Fibroblast of skin of right biceps (primary cell): Measurements from ENCODE around the gene SLC22A4.

ENCODE experiments used
- DNase-seq: peaks from one replicate; pipeline ENCODE4 v3.0.0-alpha.2; 2013

The SLC22A4 gene

DNA sequence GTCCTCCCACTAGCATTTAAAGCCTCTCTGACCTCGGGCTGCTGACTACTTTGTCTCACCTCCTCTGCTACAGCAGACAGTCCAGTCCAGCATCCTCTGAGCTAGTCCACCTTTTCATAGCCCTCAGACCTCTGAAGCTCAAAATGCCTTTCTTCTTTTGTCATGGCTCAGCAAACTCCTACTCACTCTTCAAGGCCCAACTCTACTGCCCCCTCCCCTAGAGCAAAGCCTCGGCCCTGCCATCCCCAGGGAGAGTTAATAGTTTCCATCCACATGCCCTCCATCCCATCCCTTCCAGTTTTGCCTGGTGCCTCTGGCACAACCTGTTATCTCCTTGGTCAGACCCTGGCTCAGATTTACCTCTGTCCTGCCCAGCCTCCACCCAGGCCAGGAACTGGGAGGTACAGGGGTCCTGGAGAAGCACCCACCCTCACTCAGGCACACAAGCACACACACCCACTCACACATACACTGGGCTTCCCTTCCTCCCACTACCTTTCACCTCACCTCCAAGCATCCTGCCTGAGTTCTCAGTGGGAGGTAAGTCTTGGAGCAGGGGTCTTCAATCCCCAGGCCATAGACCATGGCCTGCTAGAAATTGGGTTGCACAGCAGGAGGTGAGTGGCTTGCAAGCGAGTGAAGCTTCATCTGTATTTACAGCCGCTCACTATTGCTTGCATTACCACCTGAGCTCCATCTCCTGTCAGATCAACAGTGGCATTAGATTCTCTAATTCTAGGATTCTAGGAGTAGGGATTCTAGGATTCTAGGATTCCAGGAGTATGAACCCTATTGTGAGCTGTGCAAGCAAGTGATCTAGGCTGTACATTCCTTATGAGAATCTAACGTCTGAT, 18.6 kb upstream of the SLC22A4 start:
- no peak for DNase-seq

DNA sequence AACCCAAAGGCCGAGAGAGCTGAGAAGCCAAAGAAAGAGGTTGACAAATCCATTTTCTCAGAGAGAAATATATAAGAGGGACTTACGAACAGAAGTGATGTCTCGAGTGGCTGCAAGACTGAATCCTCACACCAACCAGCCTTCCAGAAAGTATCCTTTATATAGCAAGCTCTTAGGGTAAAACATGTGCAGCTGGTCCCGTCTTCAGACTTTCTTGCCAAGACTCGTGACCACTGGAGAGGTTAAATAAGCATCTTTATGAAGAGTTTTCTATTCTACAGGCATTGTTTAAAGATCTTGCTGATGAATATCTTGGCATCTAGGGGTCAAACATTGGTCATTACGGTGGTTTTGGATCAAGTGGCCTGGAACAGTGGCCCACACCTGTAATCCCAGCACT, 16.9 kb upstream of the SLC22A4 start:
- no peak for DNase-seq

DNA sequence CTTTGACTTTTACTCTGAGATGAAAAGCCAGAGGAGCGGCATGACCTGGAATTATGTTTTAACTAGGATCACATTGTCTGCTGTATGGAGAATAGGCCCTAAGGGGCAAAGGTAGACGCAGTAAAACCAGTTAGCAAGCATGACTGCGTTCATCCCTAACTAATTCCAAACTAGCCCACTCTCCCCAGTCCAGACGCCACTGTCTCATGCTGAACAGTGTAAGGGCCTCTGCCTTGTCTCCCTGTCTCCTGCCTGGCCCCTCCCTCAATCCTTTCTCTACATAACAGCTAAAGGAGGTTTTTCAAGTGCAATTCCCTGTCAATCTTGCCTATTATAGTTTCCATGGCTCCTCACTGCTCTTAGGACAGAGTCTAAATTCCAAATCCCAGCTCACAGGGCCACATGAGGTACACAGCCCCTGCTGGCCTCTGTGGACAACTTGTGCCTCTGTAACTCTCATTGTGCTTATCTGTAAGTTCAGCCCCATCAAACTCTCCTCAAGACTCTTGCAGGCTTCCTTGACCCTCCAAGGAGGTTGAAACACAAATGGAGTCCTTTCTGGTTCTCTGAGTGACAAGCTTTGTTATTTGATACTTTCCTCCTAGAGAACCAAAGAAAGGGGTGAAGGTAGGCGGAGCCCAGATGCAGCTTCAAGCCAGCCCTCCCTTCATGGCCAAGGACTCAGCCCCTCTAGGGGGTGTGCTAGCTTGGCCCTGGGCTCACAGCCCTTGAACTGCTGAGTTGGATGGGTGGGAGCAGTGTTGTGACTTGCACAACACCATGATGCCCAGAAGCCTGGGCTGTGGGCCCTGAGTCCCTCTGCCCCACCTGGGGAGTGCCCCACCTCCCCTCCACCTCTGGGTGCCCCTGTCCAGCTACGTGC, 16.0 kb upstream of the SLC22A4 start:
- no peak for DNase-seq

DNA sequence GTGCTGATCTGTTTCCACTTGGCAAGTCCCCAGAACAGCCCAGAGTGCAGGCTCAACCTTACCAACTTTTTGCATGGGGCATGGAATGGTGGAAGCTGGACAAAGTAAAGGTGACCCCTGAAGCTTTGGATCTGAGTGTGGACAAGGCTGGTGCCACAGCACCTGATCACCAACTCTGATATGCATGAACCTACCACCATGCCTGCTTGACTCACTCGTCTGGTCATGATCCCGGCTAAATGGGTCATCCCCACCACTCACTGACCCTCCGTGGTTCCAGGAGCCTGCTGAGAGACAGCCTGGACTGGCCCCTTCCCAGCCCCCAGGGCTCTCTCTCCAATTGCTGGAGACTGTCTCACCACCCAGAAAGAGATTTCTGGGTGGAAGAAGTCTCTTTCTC, 14.4 kb upstream of the SLC22A4 start:
- no peak for DNase-seq

DNA sequence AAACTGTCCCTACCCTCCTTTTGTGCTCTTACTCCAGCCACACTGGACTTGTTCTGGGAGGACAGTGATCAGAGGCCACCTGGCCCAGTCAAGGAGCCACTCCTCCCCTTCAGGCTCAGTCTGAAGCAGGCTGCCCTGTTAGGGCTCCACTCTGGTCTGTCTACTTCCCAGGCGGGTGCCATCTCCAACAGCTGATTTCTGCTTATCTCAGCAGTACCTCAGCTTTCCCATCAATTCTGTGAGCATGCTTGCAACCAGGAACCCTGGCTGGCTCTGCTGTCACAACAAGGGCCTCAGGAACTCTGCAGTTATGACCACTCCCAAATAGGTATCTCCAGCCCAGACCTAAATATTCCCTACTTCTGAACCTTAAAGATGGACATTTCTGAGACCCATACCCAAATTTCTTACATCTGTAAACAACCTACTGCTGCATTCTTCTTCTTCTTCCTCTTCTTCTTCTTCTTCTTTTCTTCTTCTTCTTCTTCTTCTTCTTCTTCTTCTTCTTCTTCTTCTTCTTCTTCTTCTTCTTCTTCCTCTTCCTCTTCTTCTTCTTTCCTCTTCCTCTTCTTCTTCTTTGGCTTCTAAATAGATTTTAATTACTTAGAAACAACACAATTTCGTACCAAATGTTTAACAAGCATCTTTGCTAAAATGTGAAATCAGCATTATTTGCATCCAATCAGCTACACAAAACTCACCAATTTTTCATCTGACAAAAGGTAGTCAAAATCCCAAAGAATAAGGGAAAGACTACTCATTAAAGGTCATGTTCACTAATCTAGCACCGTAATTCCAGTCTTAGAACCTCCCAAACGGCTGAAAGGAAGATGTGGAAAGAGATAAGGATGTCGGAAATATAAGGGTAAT, 13.6 kb upstream of the SLC22A4 start:
- DNase-seq: no peak

DNA sequence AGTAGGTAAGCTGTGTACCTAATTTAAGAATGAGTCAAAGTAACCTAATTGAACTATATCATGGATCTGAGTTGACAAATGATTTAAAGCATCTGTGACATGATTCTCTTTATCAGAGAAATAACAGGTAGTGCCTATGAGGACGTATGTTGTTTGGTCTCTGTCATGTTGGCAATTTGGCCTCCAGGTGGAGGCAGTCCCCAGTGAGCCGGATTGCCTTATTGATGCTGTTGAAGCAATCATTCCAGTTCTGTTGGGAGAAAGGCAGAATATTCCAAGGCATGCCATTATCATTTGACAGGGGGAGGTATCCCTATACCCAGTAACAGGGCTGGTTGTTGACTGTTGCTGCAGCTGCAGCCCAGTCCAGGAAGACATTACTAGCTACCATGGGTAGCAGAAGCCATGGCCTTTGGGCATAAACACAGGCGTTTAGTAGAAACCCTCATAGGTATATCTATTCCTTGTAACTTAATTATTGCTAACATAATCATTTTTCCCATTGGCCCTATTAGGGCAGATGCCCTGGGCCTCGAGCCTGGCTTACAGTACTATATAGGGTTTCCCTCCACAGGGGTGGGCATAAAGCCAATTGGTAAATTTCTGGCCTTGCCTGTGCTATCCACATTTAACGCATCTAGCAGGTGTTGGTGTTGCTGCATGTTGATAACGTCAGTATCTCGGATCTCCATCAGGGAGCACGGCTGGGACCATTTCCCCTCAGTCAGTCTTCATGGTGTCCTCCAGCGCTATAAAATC, 12.2 kb upstream of the SLC22A4 start:
- no peak for DNase-seq

DNA sequence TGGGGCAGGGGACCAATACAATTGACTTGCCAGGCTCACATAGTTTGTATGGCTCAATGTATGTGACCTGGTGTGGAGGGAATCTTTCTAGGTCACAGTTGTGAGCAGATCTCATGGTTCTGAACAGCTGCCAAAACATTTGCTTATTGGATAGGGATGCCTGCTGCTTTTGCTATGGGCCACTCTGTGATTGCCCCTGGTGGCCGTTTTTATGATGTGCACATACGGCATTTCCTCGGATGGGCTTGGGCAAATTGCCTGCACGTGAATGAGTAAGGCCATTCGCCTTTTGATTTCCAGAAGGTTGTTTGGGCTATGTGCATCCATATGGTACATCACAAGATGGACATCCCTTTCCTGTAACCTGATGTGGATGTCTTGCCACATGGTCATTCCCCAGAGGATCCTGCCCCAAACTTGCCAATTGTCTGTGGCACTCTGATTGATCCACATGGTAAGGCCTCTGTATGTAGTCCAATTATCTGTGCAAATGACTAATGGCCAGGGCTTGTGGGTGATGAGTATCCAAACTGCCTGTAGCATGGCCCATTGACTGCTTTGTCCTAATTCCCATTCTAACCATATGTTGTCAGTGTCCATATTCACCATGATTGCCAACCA, 10.7 kb upstream of the SLC22A4 start:
- peak; percentile 67 for DNase-seq

DNA sequence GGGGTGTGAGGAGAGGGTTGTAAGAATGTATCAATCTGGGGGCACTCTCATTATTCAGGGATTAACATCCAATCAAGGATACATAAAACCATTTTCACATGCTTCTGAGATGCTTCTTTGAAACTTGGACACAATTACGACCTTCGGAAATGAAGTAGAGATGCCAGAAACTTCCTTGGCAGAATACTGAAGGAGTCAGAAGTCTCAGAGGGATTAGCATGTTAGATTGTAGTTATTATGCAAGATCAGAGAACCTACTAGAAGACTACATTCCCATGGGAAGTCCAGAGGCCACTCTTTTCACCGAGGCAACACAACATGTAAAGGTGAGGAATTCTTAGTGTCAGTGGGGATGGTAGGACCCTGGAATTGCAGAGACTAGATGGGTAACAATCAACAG, 5.1 kb upstream of the SLC22A4 start:
- no peak for DNase-seq

DNA sequence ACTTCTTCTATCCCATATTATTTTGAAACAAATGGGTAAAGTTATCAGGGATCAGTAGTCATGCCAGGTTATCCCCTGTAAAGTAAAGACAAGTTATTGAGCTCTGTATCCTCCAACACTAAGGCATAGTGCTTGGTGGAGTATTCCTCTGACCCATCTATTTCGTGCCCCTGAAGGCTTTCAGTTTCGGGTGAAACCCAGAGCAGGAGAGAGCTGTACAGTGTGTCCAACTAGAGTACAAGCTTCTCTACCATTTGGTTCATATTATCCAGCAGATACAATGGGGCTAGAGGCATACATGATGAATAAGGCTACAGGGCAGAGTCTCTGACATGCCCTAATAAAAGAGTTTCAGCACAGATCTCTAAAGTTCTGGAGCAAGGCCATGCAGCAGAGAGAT, 3.2 kb upstream of the SLC22A4 start:
- DNase-seq: no peak

DNA sequence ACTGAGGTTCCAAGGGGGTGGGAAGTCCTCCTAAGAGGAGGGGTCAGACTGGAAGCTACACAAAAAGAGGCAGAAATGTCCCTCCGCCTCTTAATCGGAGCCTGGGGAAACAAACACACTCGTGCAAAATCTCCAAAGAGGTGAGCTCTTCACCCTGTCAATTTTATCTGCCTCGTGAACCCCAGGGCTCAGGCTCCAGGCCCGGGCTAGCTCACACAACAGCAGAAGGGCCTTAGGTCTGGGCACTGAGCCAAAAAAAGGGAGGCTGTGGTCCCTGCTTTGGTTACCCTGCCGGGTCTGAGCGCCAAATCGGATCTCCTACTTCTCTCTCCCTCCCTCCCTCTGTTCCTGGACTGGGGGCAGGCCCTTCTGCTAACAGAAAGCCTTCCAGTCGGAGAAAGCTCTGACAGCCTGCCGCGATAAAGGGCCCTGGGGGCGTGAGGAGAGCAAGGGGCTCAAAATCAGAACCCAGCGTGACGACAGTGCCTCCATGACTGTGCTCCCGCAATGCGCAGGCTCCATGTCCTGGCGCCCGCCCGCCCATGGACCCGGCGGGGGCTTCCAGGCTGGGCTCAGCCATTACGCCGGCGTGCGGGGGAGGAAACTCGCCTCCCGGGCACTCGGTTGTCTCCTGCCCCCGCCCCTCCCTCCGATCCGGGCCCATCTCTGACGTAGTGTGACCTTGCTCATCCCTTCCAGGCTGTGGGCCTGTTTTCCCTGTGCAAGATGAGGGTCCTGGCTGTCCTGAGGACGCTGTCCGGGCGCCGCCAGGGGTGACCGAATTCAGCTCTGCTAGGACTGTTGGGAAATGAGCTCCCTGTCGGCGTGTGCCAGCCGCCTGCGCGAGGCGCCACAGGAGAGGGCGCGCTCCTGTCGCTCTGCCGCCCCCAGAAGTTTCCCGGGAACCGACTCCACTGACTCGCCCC, 865 bp upstream of the SLC22A4 start:
- peak; percentile 91 for DNase-seq

DNA sequence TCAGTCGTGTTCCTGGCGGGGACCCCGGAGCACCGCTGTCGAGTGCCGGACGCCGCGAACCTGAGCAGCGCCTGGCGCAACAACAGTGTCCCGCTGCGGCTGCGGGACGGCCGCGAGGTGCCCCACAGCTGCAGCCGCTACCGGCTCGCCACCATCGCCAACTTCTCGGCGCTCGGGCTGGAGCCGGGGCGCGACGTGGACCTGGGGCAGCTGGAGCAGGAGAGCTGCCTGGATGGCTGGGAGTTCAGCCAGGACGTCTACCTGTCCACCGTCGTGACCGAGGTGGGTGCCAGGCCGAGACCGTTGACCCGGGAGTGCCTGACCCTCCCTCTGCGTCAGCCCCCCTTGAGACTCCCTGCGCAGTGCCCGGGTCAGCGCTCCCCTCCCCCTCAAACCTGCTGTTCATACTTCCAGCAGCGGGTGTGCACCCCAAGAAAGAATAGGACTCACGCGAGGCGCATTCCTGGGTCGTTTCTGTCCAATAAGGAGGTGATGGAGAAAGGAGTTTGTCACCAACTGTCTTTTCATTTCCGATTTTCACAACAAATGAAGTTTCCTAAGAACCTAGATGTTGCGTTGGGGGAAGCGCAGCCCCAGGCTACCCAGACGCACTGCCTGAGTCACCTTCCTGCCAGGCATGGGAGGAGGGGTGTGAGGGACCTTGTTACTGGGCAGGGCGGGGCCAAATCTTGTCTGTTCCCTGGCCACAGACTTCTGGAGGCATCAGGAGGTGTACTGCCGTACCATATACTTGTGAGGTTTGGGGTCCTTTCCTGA, 722 bp downstream of the SLC22A4 start:
- DNase-seq: peak; percentile 89

DNA sequence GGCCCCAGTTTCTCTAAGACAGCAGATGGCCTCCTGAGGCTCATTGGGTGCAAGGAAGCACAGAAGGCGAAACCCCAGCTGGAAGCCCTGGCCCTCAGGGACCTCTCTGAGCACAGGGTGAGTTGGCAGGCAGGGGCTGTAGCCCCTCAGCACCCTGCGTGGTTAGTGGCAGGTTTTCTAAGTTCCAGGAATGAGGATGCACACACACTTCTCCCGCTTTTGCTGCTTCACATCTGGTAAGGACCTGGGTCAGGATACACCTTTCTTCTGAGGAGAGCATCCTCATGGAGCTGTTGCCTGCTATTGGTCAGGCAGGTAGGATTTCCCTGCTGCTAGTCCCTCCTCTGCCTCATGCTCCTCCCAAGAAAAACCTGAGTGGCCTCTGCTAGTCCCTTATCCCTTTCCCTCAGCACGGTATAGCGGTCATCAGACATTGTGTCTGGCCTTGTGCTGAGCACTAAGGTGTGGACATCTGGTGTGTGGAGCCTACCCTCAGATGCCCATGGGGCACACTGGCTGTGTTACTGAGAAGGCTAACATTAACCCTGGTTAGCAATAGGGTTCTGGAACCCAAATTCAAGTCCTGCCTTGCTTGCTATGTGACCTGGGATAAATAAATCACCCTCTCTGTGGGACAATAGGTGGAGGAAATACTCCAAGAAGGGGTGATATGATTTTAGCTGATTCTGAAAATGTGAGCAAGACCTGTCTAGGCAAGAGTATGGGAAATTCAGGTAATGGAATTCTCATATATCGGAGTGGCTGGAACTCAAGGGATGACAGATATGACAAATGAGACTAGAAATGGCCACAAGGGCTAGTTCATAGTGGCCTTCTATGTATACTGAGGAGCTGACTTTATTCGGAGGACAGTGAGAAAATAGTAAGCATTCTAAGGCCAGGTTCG, 1.6 kb downstream of the SLC22A4 start:
- no peak for DNase-seq

DNA sequence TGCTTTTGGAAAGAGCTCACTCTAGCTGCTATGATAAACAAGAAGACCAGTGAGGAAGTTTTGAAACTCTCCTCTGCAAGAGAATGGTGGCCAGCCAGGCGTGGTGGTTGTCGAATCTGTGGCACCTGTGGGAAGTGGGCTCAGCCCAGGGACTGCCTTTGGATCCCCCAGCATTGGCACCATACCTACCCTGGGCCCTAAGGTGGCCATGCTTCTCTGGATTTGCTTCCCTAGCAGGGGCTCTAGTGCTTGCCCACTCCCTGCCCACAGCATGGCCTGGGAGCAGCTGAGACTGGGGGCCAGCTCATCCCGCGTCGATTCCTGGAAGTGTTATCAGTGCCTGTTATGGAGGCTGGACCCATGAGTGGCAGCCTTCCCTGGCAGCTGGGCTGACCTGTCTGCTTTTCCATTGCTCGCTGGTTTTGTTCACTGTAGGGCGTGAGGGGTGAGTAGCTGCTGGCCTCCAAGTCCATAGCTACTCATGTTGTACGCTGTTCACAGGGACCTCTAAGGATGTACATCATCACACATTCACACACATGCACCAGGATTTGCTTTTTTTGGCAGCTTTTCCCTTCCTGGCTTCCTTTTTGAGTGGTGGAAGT, 2.3 kb downstream of the SLC22A4 start:
- peak; percentile 35 for DNase-seq

DNA sequence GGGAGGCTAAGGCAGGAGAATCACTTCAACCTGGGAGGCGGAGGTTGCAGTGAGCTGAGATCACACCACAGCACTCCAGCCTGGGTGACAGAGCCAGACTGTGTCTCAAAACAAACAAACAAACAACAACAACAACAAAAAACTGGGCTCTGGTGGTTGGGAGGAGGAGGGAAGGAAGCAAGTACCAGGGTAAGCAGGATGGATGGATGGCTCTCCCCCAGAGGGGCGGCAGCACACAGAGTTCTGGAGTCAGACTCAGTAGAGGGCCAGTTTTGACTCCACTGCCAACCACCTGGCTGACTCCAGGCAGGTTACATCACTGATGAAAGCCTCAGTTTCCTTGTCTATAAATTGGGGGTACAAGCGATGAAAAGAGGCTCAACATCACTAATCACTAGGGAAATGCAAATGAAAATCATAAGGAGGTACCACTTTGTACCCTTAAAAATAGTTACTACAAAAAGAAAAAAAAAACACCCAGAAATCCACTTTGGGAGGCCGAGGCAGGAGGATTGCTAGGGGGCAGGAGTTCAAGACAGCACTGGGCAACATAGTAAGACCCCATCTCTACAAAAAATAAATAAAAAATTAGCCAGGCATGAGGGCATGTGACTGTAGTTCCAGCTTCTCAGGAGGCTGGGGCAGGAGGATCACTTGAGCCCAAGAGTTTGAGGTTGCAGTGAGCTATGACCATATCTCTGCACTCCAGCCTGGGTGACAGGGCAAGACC, 3.2 kb downstream of the SLC22A4 start:
- DNase-seq: no peak

DNA sequence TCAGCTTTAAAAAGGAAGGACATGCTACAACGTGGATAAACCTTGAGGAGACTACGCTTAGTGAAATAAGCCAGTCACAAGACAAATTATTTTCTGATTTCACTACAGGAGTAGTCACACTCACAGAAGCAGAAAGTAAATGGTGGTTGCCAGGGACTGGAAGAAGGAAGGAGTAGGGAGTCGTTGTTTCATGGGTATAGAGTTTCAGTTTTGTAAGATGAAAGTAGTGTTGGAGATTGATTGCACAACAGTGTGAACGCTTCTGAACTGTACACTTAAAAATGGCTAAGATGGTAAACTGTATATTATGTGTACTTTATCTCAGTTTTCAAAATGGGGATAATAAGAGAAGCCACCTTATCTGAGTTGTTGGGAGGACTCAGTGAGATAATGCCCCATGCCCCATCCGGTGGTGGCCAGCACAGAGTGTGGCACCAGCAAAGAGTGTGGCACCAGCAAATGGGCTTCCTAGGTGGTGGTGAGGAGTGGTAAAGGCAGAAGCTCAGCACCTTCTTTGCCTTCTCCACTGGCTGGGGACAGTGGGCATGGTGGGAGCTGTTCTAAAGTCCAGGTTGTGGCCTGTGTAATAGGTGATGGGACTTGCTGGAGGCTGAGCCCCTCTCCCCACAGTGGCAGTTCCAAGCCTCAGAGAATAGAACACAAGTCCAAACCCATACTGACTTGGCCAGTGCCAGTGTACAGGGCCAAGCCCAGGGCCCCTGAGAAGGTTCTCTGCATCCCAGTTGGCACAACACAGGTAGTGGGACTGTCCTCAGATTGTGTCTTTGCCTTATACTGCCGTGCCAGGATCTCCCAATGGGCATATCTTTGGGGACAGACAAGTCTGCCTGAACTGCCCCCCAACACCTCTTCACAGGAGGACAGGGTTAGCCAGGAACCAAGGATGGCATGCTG, 4.4 kb downstream of the SLC22A4 start:
- DNase-seq: no peak

DNA sequence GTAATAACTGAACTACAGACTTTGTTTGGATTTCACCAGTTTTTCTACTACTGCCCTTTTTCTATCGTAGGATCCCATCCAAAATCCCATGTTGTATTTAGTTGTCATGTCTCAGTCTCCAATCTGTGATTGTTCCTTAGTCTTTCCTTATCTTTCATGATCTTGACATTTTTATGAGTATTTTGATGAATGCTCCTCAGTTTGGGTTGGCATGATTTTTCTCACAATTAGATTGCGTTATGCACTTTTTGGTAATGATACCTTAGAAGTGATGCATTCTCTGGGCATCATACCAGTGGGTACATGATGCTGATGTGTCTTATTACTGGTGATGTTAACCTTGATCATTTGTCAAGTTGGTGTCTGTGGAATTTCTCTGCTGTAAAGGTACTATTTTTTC, 5.7 kb downstream of the SLC22A4 start:
- DNase-seq: no peak
